Right renal pelvis (tissue), 4 donors: ENCODE measurements around the gene SELENOW. TPM values are rescaled to one million over a fixed set of nuclear protein-coding genes. Genes with fewer than 3 reads are reported as not detected.
A peak's percentile ranks its signal among the peaks of the same experiment; 100 is the strongest.
"Not testable (repeated sequence)": the region's sequence is repeated elsewhere in the genome, so short reads cannot be mapped to it uniquely, and the experiment has no call there.

Source experiments
- DNase-seq, 4 donors: peaks; one replicate each; pipeline ENCODE4 v3.0.0-alpha.2; 2013; ENCODE audit warnings: low read depth in 4 of 4, low spot score in 3 of 4, missing footprints in 1 of 4
- polyA plus RNA-seq, 4 donors: library from polyadenylated mRNA; unstranded; fragments of 120-200 nt; gene quantifications; one replicate each; pipeline ENCODE4 v1.2.1, GENCODE V29; 2013; ENCODE audit not compliant: insufficient read length in 4 of 4

SELENOW gene
- polyA plus RNA-seq, 4 donors = 133 to 161 (median 144) TPM

GRCh38 chr19:47778954-47779351, 450 bp downstream of the SELENOW start:
- no peak for DNase-seq

- DNase-seq = no peak
Observed at GRCh38 chr19:47779524-47780214, 1.2 kb downstream of the SELENOW start.

GRCh38 chr19:47780215-47780551, 1.7 kb downstream of the SELENOW start:
- no peak for DNase-seq

- DNase-seq = no peak
Observed at GRCh38 chr19:47781590-47782262, 3.2 kb downstream of the SELENOW start.

- DNase-seq = no peak
Observed at GRCh38 chr19:47786566-47786965, 8.1 kb downstream of the SELENOW start.

- not testable (repeated sequence) for DNase-seq
Observed at GRCh38 chr19:47787307-47787706, 8.8 kb downstream of the SELENOW start.

- not testable (repeated sequence) for DNase-seq
Observed at GRCh38 chr19:47789811-47790210, 11.3 kb downstream of the SELENOW start.

GRCh38 chr19:47790398-47790814, 11.9 kb downstream of the SELENOW start:
- DNase-seq = peak in 1 of 4 donors; percentile 48

- no peak for DNase-seq
Observed at GRCh38 chr19:47792616-47793015, 14.1 kb downstream of the SELENOW start.

GRCh38 chr19:47794526-47794925, 16.0 kb downstream of the SELENOW start:
- no peak for DNase-seq

GRCh38 chr19:47796785-47797184, 18.3 kb downstream of the SELENOW start:
- no peak for DNase-seq

GRCh38 chr19:47797996-47798903, 19.7 kb downstream of the SELENOW start:
- no peak for DNase-seq

GRCh38 chr19:47798904-47799266, 20.4 kb downstream of the SELENOW start:
- DNase-seq = no peak

- DNase-seq = no peak
Observed at GRCh38 chr19:47801270-47801669, 22.8 kb downstream of the SELENOW start.

- DNase-seq = no peak
Observed at GRCh38 chr19:47802521-47803043, 24.1 kb downstream of the SELENOW start.

- DNase-seq = not testable (repeated sequence)
Observed at GRCh38 chr19:47803148-47803547, 24.6 kb downstream of the SELENOW start.

- not testable (repeated sequence) for DNase-seq
Observed at GRCh38 chr19:47803671-47804070, 25.2 kb downstream of the SELENOW start.

- DNase-seq = not testable (repeated sequence)
Observed at GRCh38 chr19:47804451-47804850, 25.9 kb downstream of the SELENOW start, which contains the start of gene TPRX1. Gene TPRX1, minus strand, starts transcription at chr19:47804551. Its CDS starts 12 bp downstream, at chr19:47804539.

- DNase-seq = no peak
Observed at GRCh38 chr19:47805313-47805712, 26.8 kb downstream of the SELENOW start.

GRCh38 chr19:47806435-47806834, 27.9 kb downstream of the SELENOW start:
- DNase-seq = no peak
